Esophagus muscularis mucosa (tissue), 4 donors: Measurements from ENCODE around the gene RAPGEF2. TPM values are rescaled to one million over a fixed set of nuclear protein-coding genes. Genes with fewer than 3 reads are reported as not detected.

Source experiments
- DNase-seq: peaks from one replicate; pipeline ENCODE4 v3.0.0-alpha.2; 2017; ENCODE audit errors: extremely low spot score
- H3K27ac ChIP-seq, 4 donors: fragments of 200-600 bp; sonication (generic); replicated peaks in 1 of 4; 1 replicate in 3 of 4; 2 replicates in 1 of 4; pipeline ENCODE4 v1.5.1; 2016 to 2019; ENCODE audit warnings: mild to moderate bottlenecking in 1 of 4
- H3K27me3 ChIP-seq, 4 donors: fragments of 200-600 bp; sonication (generic); one replicate each; pipeline versions ENCODE4 v1.5.1 to v1.6.0; 2016 to 2019
- H3K36me3 ChIP-seq, 4 donors: fragments of 200-600 bp; sonication (generic); one replicate each; pipeline ENCODE4 v1.5.1; 2016 to 2019
- H3K4me1 ChIP-seq, 4 donors: fragments of 200-600 bp; sonication (generic); one replicate each; pipeline ENCODE4 v1.5.1; 2016 to 2019
- H3K4me3 ChIP-seq, 4 donors: fragments of 200-600 bp; sonication (generic); 1 replicate in 2 of 4; 2 replicates in 2 of 4; pipeline ENCODE4 v1.5.1; 2016 to 2019; ENCODE audit warnings: mild to moderate bottlenecking in 4 of 4, moderate library complexity in 1 of 4
- H3K9me3 ChIP-seq, 4 donors: fragments of 200-600 bp; sonication (generic); 1 replicate in 3 of 4; 2 replicates in 1 of 4; pipeline ENCODE4 v1.5.1; 2016 to 2019
- EP300 ChIP-seq: sonication (generic); formaldehyde crosslinking; IDR thresholded peaks from one replicate; pipeline ENCODE4 v1.6.1; 2017; ENCODE audit warnings: antibody characterized with exemption
- POLR2A ChIP-seq: fragments of 450-650 bp; IDR thresholded peaks from one replicate; pipeline ENCODE4 v1.6.1; 2017; ENCODE audit warnings: antibody characterized with exemption, moderate library complexity, mild to moderate bottlenecking, low read depth
- POLR2AphosphoS5 ChIP-seq, 2 donors: sonication (generic); formaldehyde crosslinking; IDR thresholded peaks; one replicate each; pipeline ENCODE4 v1.6.1; 2017; ENCODE audit warnings: antibody characterized with exemption in 2 of 2
- WGBS: methylation state at CpG from one replicate; pipeline ENCODE4 v1.1.5; 2018; 5-methylcytosine and 5-hydroxymethylcytosine counted together
- intact Hi-C: fragments of 100-400 bp; cut with DNase I; formaldehyde crosslinking; loops from one replicate; pipeline ENCODE4 v1.15.1; 2023
- total RNA-seq, 4 donors: library from RNA; depleted of rRNA; stranded (reverse); fragments of >200 nt; gene quantifications; one replicate each; pipeline versions ENCODE4 v1.1.0 to v1.2.1, GENCODE V29; 2016
- TF ChIP-seq, protein P1 (sequence below), 3 experiments: fragments of 200-600 bp in 2 of 3; fragments of 450-650 bp in 1 of 3; sonication (generic) in 2 of 3; IDR thresholded peaks; one replicate each; pipeline ENCODE4 v1.5.1; 2017 to 2019; ENCODE audit warnings: antibody characterized with exemption in 3 of 3, mild to moderate bottlenecking in 2 of 3, moderate library complexity in 1 of 3

RAPGEF2 gene
- total RNA-seq, 4 donors from 2014 or later: 55.6 to 61.5 (median 58.4) TPM

DNA sequence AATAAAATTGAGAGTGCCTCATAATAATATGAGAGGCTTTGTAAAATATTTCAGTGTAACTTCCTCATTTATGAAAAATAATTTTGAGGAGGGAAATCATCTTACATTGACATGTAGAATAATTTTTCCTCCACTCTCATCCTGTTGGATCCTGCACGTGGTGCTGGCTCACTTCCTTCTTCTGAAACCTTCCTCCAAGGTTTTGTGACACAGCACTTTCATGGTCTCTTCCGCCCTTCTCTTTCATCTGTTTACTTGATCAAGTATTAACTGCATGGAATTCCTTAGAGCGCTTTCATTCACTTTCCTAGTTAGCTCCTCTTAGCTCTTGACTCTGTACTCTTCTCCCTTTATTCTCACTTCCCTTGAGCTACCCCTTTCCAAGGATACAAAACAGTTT is 246.5 kb downstream of the RAPGEF2 start:
- intact Hi-C loops: no loop called here
- no peaks in the 10 kb centered on the region for H3K9me3 ChIP-seq

DNA sequence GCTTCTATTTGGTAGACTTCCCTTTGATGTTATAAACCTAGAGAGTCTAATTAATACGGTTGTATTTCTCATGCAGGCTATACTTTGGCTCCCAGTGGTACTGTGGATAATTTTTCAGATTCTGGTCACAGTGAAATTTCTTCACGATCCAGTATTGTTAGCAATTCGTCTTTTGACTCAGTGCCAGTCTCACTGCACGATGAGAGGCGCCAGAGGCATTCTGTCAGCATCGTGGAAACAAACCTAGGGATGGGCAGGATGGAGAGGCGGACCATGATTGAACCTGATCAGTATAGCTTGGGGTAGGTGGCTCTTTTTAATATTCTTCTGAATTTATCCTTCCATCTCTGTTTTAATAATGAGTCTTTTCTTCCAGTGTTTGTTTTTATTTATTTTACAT is 249.7 kb downstream of the RAPGEF2 start:
- no peak for DNase-seq
- peaks cover 59 to 96% (median 80%) of the 10 kb centered on the region in 4 donors for H3K36me3 ChIP-seq
- no peaks in the 10 kb centered on the region for H3K9me3 ChIP-seq
- H3K27ac ChIP-seq: no peak overlapping the region
- intact Hi-C loops: no loop called here
- H3K4me3 ChIP-seq: no peak overlapping the region
- WGBS: 78% methylated on average over 7 of the region's 7 CpGs
- H3K4me1 ChIP-seq: no peaks in the 10 kb centered on the region
- TF ChIP-seq, protein P1, sequence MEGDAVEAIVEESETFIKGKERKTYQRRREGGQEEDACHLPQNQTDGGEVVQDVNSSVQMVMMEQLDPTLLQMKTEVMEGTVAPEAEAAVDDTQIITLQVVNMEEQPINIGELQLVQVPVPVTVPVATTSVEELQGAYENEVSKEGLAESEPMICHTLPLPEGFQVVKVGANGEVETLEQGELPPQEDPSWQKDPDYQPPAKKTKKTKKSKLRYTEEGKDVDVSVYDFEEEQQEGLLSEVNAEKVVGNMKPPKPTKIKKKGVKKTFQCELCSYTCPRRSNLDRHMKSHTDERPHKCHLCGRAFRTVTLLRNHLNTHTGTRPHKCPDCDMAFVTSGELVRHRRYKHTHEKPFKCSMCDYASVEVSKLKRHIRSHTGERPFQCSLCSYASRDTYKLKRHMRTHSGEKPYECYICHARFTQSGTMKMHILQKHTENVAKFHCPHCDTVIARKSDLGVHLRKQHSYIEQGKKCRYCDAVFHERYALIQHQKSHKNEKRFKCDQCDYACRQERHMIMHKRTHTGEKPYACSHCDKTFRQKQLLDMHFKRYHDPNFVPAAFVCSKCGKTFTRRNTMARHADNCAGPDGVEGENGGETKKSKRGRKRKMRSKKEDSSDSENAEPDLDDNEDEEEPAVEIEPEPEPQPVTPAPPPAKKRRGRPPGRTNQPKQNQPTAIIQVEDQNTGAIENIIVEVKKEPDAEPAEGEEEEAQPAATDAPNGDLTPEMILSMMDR (IDR thresholded peaks at IDR 0.05): no peak
- TF ChIP-seq POLR2A (no peak), EP300 (no peak), POLR2AphosphoS5 (IDR thresholded peaks at IDR 0.05) (no peak)
- H3K27me3 ChIP-seq: no peaks in the 10 kb centered on the region

More for the DNA sequence above, 246.5 kb downstream of the RAPGEF2 start:
- Histone ChIP-seq H3K4me1 (peaks cover 0 to 6% (median 0%) of the 10 kb centered on the region in 4 donors), H3K36me3 (peaks cover 51 to 94% (median 73%) of the 10 kb centered on the region in 4 donors), H3K27me3 (no peaks in the 10 kb centered on the region), H3K27ac (no peak overlapping the region), H3K4me3 (no peak overlapping the region)
- 87% methylated on average over 3 of the region's 3 CpGs for WGBS
- TF ChIP-seq EP300 (no peak), POLR2AphosphoS5 (IDR thresholded peaks at IDR 0.05) (no peak), POLR2A (no peak)
- TF ChIP-seq, protein P1 (IDR thresholded peaks at IDR 0.05): no peak
- no peak for DNase-seq

DNA sequence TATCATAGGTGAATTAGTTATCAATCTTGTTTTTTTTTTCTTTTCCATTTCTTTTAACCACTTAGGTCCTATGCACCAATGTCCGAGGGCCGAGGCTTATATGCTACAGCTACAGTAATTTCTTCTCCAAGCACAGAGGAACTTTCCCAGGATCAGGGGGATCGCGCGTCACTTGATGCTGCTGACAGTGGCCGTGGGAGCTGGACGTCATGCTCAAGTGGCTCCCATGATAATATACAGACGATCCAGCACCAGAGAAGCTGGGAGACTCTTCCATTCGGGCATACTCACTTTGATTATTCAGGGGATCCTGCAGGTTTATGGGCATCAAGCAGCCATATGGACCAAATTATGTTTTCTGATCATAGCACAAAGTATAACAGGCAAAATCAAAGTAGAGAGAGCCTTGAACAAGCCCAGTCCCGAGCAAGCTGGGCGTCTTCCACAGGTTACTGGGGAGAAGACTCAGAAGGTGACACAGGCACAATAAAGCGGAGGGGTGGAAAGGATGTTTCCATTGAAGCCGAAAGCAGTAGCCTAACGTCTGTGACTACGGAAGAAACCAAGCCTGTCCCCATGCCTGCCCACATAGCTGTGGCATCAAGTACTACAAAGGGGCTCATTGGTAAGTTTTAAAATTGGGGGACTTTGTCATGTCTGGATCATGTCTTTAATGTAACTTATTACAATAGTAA is 250.7 kb downstream of the RAPGEF2 start:
- peaks cover 59 to 96% (median 81%) of the 10 kb centered on the region in 4 donors for H3K36me3 ChIP-seq
- no peaks in the 10 kb centered on the region for H3K27me3 ChIP-seq
- H3K4me3 ChIP-seq: no peak overlapping the region
- intact Hi-C loops: no loop called here
- no peak for DNase-seq
- WGBS: 96% methylated on average over 15 of the region's 15 CpGs
- H3K9me3 ChIP-seq: no peaks in the 10 kb centered on the region
- no peak overlapping the region for H3K27ac ChIP-seq
- TF ChIP-seq, protein P1 (IDR thresholded peaks at IDR 0.05): no peak
- no peak for TF ChIP-seq POLR2AphosphoS5 (IDR thresholded peaks at IDR 0.05)
- no peak for TF ChIP-seq POLR2A
- TF ChIP-seq EP300: no peak
- H3K4me1 ChIP-seq: peaks cover 0 to 7% (median 6%) of the 10 kb centered on the region in 4 donors

DNA sequence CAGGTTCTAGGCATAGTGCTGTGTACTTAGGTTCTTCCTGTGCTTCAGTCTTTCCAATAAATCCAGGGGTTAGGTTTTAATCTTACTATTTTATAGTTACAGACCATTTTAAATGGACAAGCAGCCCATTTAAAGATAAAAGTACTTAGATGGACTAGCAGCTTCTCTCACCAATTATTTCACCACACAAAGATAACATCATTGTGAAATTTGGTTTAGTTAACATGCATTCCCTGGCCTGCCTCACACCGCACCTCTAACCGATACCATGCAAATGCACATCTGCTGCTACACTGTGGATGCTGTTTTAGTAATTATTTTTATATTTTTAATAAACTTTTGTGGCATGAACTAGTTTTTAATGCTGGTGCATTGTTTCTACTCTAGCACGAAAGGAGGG is 252.6 kb downstream of the RAPGEF2 start:
- no peak for TF ChIP-seq POLR2AphosphoS5 (IDR thresholded peaks at IDR 0.05)
- no peak for TF ChIP-seq POLR2A
- no peak for TF ChIP-seq EP300
- TF ChIP-seq, protein P1 (IDR thresholded peaks at IDR 0.05): no peak
- no peak overlapping the region for H3K27ac ChIP-seq
- 94% methylated on average over 3 of the region's 3 CpGs for WGBS
- H3K4me3 ChIP-seq: no peak overlapping the region
- peaks cover 5 to 9% (median 7%) of the 10 kb centered on the region in 4 donors for H3K4me1 ChIP-seq
- DNase-seq: no peak
- intact Hi-C loops: no loop called here
- H3K36me3 ChIP-seq: peaks cover 56 to 98% (median 83%) of the 10 kb centered on the region in 4 donors
- no peaks in the 10 kb centered on the region for H3K9me3 ChIP-seq
- no peaks in the 10 kb centered on the region for H3K27me3 ChIP-seq
